Measurements from ENCODE around the gene FIGN.

FIGN gene

DNA sequence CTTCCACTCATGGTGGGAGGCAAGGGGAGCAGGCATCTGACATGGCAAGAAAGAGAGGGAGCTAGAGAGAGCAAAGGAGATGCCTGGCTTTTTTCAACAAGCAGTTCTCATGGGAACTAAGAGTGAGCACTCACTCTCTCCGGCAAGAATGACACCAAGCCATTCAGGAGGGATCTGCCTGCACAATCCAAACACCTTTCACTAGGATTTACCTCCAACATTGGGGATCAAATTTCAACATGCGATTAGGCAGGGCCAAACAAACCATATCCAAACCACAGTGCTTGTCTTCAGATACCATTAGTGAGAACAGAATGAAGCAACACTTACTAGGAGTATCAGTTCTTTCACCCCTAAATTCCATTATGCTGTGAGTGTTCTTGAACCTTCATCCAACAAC is 77.3 kb downstream of the FIGN start:
- no peak for DNase-seq

GRCh38 chr2:163657281-163657656 is 78.5 kb downstream of the FIGN start:
- DNase-seq, result no peak

- DNase-seq, result no peak
Observed at GRCh38 chr2:163656622-163657280, 79.1 kb downstream of the FIGN start.

DNA sequence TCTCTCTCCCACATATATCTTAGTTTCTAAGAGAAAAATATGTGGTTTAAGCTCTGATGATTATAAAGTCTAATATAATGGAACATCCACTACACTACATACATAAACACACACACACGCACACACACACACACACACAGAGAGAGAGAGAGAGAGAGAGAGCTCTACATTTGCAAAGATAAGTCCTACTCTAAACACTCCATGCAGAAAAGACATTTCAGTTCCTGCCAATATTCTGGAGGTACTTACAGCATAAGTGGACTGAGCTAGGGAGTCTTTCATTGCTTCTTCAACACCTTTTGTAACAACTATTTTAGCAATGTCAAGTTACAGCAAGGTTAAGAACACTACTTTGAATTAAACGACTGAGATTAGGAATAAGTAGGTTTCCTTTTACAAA is 80.1 kb downstream of the FIGN start:
- DNase-seq, result no peak

GRCh38 chr2:163652751-163653150 is 83.1 kb downstream of the FIGN start:
- DNase-seq, result no peak

- no peak for DNase-seq
Observed at GRCh38 chr2:163649080-163649479, 86.7 kb downstream of the FIGN start.

DNA sequence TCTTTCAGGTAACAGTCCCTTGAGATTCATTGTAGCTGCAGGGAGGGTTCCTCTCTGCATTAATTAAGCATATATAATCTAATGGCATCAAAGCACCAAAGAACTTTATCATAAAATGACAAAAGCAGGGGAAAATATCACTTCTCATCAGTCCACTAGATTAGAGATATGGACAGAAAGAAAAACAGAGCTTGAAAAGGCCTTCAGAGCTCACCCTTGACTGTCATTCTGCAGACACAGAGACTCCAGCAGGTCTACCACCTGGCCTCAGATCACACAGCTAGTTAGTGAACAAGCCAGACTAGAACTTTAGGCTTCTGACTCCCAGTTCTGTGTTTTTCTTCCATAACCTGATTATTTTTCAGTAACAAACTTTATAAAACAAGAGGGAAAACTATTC is 88.5 kb downstream of the FIGN start:
- DNase-seq, result no peak

DNA sequence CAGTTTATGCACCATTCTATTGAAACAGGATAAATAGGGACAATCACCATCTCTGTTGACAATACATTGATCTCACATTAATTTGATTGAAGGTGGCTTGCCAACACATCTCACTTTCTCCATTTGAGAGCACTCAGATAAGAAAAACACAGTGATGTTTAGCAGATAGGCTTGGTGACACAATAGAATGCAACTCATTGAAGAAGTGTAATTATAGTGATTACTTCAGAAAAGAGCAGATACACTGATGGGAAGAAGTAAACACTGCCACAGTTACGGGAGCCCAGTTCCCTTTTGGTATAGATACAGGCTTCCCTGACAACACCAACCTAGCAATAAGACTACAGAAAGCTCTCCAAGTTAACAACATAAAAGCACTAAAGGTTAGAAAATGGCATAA is 89.1 kb downstream of the FIGN start:
- no peak for DNase-seq

DNA sequence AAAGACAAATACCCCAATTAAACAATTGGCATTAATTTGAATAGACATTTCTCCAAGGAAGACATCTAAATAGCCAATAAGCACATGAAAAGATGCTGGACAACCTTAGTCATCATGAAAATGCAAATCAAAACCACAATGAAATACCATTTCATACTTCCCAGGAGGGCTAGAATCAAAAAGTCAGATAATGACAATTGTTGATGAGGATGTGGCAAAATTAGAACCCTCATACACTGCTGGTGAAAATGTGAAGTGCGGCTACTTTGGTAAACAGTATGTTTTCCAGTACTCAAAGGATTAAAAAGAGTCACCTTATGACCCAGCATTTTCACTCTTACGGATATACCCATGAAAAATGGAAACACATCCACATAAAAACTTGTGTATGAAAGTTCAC is 91.6 kb downstream of the FIGN start:
- no peak for DNase-seq

DNA sequence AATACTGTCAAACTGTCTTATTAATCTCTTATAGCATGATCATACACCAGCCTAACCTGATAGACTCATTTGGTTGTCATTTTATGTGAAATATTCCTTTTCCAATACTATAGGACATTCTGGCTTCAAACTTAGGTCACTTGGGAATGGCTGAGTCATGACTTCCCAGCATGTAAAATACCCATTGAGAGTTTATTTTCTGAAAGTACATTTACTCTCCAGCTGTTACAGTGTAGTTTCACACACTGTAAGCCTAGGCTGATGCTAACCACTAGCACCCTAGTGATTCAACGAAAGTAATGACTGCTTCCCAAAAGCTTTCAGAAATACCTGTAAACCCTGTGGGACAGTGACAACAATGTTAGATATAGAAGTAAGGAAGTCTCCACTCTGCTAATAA is 93.8 kb downstream of the FIGN start:
- no peak for DNase-seq

DNA sequence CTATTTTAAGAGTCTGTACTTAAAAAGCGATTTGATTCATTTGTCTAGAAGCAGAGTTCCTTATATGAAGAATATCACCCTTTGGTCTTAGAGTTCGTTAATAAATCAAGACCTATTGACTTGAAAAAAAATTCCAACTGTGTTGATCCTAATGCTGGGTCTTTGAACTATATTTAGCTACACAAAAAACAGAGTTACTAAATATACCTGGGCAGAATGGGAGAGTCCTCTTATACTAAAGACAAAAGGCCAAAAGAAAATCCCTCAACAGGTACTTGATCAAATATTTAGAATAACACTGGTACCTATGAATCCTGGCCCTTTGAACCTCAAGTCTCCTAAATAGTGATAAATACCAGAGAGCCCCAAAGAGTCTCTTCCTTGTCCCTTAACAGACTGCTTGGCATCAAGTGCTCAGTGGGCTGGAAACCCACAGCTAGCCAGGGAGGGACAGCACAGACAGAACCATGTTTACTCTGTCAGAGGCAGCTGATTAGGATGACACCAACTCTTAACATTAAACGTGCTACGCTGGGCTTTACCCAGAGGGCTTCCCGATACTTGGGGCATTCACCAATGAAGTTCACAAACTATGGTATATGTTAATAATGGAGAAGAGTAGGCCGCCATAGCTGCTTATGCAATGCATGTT is 95.1 kb downstream of the FIGN start:
- no peak for DNase-seq

DNA sequence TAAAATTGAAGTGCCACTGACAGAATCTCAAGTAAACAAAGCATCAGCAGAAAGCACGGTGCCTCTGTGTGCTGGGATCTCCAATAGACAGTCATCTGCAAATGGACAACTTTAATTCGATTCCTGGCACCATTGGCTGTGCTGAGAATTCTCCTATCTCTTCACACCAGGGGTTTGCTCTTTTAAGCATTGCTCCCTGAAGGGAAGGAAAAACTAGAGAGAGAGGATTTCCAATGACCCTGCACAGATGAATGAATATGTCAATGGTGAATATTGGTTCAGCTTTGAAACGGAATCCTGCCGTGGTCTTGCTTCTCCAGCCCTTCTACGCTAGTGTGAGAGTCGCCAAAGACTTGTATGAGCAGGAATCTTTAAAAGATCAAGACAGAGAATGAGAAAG is 97.9 kb downstream of the FIGN start:
- DNase-seq, result no peak

DNA sequence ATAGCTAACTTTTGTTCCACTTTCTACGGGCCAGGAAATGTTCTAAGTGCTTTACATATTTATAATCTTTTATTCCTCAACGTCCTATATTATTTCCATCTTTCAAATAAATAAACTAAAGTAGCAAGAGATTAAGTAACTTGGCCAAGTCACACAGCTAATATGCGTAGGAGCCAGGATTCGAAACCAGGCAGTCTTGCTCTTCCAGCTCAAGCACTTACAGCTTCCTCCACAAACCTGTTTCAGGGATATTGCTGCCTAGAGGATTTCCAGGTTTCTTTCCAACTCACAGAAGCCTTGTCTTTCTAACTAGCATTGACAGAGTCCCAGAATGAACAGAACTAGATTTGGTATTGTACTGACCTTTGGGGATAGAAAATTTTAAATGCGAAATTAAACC is 102.5 kb downstream of the FIGN start:
- no peak for DNase-seq

- DNase-seq, result no peak
Observed at GRCh38 chr2:163630836-163631235, 105.0 kb downstream of the FIGN start.

- DNase-seq, result no peak
Observed at GRCh38 chr2:163626639-163627109, 109.1 kb downstream of the FIGN start.

- DNase-seq, result no peak
Observed at GRCh38 chr2:163626208-163626607, 109.6 kb downstream of the FIGN start.

GRCh38 chr2:163625632-163626031 is 110.2 kb downstream of the FIGN start:
- no peak for DNase-seq

GRCh38 chr2:163621445-163622004 is 114.3 kb downstream of the FIGN start:
- DNase-seq, result no peak

DNA sequence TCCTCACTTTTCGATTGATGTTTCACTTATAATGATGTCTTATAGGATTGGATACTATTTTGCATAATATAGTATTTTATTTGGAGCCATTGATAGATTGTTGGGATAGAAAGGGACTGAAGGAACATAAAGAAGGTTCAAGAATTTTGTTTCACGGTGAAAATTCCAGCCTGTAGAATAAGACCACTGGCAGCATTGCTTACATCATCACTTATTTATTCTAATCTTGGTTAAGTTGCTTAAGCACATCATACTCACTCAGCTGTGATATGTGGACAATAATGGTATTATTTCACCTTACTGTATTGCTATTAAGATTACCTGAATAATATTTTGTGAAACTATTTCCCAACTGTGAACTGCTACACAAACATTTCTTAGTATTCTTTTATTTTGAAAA is 118.3 kb downstream of the FIGN start:
- no peak for DNase-seq

- no peak for DNase-seq
Observed at GRCh38 chr2:163613266-163613731, 122.5 kb downstream of the FIGN start.

- no peak for DNase-seq
Observed at GRCh38 chr2:163612332-163612731, 123.5 kb downstream of the FIGN start.

DNA sequence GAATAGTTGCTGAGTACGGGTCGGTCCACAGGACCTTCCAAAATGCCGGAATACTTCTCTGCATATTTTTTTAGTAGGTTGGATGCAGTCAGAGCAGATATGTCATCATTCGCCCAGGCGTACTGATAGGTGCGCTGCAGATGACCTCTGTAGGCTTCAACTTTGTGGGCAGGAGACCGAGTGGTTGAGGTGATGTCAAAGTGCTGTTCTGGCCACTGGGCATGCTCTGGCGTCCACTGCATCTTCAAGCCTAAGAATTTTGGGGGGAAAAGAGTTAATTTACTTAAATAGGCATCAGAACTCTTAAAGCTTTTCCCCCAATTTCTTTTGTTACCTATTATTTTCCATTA is 124.3 kb downstream of the FIGN start:
- no peak for DNase-seq

- no peak for DNase-seq
Observed at GRCh38 chr2:163610817-163611556, 124.8 kb downstream of the FIGN start.

DNA sequence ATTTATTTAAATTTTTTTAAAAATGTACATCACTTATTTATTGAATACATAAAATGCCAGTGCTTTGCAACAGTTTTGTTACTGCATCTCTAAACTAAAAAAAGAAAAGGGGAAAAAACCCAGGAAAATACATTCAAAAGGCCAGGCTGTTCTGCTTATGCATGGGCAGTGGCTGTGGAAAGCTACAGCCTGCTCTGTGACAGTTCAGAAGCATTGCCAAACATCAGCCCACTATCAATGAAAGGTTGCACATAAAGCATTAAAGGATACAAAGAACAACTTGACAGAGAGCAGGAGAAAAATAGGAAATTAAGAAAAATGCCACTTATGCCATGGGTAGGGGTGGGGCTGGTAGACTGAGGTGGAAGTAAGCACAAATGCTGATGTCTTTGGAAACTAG is 128.2 kb downstream of the FIGN start:
- no peak for DNase-seq

Measured in DMS 273 treated with DMSO at 0.1 percent for 48 hours (cell line).